ENCODE data around the gene SDE2.

GRCh38 chr1:225934711-225935110, 64.4 kb downstream of the SDE2 start:
- TF ChIP-seq CTCF (conservative IDR thresholded peaks at IDR 0.05; ENCODE audit: low read depth, low read length), result no peak
- TF ChIP-seq USF2 (IDR thresholded peaks at IDR 0.05; ENCODE audit: low read depth, low read length), result no peak

All from IMR-90 (cell line).